ENCODE data around the gene ARID4B.
"Not testable (repeated sequence)": the region's sequence is repeated elsewhere in the genome, so short reads cannot be mapped to it uniquely, and the experiment has no call there.

The ARID4B gene

GRCh38 chr1:235268379-235269125 is 59.4 kb downstream of the ARID4B start:
- no peak for DNase-seq

DNA sequence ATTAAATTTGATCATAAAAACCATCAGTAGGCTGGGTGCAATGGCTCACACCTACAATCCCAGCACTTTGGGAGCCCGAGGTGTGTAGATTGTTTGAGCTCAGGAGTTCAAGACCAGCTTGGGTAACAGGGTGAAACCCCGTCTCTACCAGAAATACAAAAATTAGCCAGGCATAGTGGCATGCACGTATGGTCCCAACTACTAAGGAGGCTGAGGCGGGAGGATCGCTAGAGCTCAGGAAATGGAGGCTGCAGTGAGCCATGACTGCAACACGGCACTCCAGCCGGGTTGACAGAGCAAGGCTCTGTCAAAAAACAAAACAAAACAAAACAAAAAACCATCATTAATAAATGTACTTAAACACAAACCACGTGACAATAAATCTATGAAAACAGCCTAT is 61.0 kb downstream of the ARID4B start:
- DNase-seq = no peak

DNA sequence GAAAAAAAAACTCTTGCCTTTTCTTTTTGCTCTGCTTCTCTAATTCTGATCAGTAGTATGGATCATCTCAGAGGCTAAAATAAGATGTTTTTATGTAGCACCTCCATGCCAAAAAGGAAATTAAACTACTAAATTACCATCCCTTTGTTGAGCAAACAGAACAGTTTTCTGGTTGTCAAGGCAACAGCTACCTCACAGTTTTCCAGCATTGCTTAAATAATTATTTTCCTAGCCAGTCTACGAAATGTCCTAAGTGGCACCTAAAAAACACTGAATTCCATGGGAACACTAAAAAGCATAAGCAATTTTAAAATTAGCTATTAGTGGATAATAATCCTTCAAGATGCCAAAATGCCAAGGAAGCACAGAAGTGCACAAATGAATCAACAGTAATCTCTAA is 61.7 kb downstream of the ARID4B start:
- no peak for DNase-seq

DNA sequence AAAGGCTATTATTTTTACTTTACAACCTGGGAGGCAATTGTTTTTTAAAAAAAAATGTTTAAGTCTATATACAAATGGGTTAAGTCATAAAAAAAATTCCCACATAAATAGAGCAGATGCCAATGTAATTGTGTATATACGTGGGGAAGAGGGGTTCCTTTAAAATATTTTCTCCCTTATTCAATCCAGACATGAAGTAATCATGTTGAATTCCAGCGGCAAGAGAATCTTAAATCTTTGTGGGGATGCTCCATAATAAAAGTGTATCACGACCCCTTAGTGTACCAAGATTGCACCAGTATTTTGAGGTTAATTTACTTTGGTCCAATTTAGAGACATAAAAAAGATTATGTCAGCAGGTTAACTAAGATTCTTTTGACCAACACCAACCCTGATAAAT is 62.1 kb downstream of the ARID4B start:
- no peak for DNase-seq

- no peak for DNase-seq
Observed at GRCh38 chr1:235264327-235264726, 63.7 kb downstream of the ARID4B start.

GRCh38 chr1:235262539-235262938 is 65.4 kb downstream of the ARID4B start:
- DNase-seq = no peak

DNA sequence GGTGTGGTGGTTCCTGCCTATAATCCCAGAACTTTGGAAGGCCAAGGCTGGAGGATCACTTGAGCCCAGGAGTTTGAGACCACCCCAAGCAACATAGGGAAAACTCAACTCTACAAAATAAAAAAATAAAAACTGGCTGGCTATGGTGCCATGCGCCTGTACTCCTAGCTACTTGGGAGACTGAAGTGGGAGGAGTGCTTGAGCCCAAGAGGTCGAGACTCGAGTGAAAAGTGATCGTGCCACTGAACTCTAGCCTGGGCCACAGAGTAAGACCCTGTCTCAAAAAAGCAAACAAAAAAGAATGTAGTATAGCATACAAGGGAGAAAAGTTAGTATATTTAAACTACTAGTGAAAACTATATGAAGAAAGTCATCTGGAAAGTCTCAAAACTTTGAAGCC is 66.7 kb downstream of the ARID4B start:
- DNase-seq = no peak

DNA sequence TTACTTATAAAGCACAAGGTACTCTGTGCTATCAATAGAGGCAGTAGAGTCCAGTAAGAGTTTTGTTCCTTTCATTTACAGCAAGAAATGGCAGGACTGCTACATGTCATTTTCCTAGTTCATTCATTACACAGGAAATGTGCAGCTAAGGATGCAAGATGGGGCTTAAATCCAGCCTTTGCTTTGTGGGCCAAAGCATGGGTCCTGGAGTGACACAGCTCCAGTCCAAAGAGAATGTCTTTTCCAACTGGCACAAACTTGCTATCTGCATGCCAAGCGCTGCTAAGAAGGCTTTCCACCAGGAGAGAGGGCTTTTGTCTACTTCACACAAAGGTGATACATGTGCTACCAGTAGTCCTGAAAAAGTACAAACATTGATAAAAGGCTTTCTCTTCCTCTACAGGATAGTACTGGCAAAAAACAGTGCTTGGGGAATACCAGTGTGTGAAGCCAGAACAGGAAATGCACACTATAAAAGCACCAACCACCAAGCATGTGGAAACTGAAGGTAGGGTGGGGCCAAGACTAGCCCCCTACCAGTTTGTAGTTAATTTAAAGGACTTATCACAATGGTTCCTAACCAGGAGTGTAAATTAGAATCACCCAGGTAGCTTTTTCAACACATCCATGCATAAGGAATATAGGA is 68.7 kb downstream of the ARID4B start:
- DNase-seq = no peak

- DNase-seq = not testable (repeated sequence)
Observed at GRCh38 chr1:235258068-235258467, 69.9 kb downstream of the ARID4B start.

- no peak for DNase-seq
Observed at GRCh38 chr1:235254721-235255120, 73.3 kb downstream of the ARID4B start.

DNA sequence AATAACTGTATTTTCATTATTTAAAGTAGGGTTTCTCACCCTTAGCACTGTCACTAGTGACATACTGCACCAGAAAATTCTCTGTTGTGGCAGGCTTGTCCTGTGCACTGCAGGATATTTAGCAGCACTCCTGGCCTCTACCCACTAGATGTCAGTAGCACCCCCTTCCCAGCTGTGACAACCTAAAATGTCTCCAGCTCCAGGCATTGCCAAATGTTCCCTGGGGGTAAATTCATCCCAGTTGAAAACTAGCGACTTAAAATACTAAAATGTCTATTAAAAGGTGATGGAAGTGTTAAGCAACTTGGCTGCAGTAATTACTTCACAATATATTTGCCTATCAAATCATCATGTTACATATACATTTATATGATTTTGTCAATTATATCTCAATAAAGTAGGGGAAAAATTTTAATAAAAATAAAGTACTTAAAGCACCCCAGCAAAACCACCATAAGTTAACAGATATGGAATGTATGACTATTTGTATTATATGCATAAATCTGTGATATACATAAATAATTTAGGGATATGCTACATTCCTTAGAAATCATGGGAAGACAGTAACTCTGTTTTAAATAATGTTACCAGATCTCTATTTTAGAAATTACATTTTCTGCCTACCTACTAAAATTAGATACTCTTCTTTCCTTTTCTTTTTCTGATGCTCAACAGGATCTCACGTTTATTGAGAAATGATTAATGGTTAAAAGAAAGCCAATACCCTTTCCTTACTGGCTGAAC is 74.6 kb downstream of the ARID4B start:
- peak; percentile 69 for DNase-seq

DNA sequence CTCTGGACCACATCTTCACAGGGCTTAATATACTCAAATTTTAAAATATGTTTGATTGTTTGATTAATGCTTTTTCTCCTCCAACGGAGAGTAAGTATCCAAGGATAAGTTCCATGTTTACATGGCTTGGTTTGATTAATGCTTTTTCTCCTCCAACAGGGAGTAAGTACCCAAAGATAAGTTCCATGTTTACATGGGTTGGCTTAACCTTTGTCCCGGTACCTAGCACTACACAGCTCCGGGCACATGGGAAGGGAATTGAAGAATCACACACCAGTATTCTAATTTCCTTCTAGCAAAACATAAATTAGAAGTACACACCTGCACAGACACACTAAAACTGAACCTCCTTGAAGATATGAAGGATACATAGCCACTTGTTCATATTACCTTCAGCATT is 77.5 kb downstream of the ARID4B start:
- DNase-seq = no peak

GRCh38 chr1:235246022-235246948 is 81.7 kb downstream of the ARID4B start:
- DNase-seq = no peak

- no peak for DNase-seq
Observed at GRCh38 chr1:235244974-235245592, 82.9 kb downstream of the ARID4B start.

DNA sequence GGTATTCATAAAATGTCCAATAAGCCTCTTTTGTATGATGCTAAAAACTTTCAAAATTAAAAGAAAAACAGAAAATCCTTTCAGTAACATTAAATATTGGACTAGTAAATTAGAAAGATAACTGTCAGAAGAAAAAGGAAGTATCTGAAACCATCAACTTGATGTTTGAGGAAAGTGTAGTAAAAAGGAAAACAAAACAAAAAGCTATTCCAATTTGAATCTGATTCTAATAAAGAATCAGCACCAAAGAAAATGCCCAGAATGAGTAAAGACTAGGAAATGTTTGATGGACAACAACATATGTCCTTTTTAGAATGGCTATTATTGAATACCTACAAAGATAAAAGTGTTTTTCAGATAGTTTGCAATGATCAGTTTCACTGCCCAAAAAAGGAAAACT is 87.0 kb downstream of the ARID4B start:
- no peak for DNase-seq

DNA sequence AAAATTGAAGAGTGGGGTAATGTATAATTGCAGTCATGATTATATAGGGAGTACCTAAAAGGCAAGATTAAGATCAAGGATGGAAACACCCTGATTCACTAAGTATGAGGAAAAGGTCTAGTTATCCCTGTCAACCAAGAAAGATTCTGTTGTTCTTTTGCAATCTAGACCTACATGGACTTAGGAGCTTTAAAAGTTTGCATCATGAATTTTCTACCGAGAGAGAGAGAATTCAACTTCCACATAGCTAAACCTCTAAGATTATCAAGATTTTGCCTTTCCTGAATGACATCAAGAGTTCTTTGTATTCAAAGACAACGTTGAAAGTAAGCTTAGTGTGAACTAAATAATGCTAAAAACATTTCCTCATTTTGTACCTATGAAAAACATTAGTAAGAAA is 88.1 kb downstream of the ARID4B start:
- no peak for DNase-seq

DNA sequence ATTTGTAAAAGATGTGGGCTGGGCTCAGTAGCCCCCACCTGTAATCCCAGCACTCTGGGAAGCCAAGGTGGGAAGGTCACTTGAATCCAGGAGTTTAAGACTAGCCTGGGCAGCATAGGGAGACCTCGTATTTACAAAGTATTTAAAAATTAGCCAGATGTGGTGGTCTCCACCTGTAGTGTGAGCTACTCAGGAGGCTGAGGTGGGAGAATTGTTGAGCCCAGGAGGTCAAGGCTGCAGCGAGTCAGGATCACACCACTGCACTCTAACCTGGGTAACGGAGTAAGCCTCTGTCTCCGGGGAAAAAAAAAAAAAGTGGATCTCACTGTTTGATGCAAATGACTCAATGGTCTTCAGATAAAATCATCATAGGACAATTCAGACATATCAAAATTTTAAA is 89.4 kb downstream of the ARID4B start:
- no peak for DNase-seq

DNA sequence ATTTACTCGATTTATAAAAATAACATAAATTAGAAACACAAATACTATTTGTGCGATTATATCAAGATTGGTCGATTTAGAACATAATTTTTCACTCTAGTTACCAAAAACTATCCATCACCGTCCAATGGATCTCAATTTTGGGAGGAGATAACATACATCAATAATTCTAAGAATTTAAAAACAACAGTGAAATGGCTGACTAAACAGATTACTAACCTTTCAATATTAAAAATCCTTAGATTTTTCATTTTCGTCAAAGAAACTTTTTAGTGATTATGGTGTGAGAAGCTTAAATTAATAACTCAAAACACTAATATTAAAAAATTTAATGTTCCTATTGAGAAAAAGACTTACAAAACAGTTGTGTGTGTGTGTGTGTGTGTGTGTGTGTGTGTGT is 91.9 kb downstream of the ARID4B start:
- no peak for DNase-seq

DNA sequence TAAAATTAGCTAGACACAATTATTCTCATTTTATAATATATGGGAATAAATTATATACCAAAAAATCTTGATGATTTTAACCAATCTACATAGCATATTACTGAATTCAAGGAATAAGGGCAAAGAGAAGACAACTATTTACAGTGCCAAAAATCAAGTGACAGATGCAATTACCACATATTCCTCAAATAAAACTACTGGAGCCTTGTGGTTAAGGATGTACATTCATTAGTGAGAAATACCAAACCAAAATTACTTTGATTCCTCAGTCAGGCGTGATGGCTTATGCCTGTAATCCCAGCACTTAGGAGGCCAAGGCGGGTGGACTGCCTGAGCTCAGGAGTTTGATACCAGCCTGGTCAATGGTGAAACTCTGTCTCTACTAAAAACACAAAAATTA is 98.1 kb downstream of the ARID4B start:
- DNase-seq = no peak

DNA sequence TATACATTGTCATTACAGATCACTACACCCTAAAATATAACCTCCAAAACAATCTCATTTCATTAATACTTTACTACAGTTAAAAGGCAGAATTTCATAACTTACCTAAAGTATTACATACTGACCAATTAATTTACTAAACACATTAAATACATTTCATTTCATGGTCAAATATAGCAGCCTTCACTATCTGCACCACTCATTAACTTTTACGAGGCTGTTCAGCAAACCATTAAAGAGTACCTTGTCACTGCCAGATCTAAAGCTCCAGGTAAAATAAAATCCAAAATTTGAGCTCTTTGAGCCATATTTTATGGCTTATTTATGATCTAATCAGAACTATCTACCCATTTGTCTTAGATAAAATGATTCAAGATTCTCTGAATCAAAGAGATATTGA is 100.6 kb downstream of the ARID4B start:
- DNase-seq = no peak

DNA sequence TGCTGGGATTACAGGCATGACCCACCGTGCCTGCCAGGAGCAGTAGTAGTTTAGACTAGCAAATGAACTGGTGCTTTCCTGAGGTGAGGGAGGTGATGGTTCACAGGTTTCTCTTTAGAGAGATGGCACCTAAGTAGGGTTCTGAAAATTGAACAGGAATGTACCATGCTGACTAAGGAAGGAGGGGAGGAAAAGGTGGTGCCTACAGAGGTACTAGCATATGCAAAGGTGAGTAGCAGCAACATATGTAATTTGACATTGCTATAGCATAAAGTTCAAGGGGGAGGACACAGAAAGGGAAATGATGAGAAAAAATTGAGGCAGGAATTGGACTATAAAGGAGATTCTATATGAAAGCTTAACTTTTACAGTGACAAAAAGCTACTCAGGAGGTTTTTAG is 101.0 kb downstream of the ARID4B start:
- DNase-seq = no peak

GRCh38 chr1:235225299-235225698 is 102.7 kb downstream of the ARID4B start:
- no peak for DNase-seq
